Measurements from ENCODE around the gene C1orf35. TPM values are rescaled to one million over a fixed set of nuclear protein-coding genes. Genes with fewer than 3 reads are reported as not detected.

Gene C1orf35
- total and polyA plus RNA-seq, 2 experiments from 2014 or later: 14.0 to 67.6 TPM

DNA sequence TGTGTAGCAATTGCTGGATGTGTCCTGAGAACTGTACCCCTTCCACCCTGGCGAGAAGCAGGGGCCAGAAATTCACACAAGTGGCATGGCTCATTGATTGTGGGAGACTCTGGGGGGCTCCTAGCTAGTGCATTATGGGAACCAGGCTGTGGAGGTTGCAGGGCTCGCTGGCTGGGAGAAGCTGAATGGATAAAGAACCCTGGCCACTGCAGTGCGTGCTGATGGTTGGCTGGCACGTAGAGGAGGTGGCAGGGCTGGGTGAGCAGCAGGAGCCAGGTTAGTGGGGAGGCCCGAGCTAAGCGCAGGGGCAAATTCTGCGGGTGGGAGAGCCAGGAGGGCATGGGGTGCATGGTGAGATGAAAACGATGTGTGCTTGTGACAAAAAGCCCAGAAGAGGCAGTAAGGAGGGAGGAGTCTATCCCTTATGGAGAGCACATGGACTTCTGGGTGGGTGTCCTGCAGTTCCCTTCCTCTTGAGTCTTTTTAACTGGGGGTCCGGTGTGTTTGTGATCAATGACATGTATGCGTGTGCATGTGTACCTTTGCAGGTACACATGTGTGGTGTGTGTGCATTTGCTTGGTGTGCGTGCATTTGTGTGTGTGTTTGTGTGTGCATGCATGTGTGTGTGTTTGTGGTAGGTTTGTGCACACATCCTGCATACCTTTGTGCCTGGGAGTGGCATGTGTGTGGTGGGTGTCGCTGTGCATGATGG, 40.5 kb upstream of the C1orf35 start:
- DNase-seq (ENCODE audit: low spot score) (no peak), ATAC-seq (no peak)
- Histone ChIP-seq H4K20me1 (replicated peaks; ENCODE audit: insufficient read depth) (no peaks in the 10 kb centered on the region), H3K27me3 (ENCODE audit: insufficient read depth) (no peaks in the 10 kb centered on the region), H2AFZ (no peak overlapping the region), H3F3A (replicated peaks; ENCODE audit: low read depth) (no peaks in the 10 kb centered on the region), H3K27ac (ENCODE audit: low read depth) (no peak overlapping the region), H3K36me3 (ENCODE audit: insufficient read depth) (no peaks in the 10 kb centered on the region), H3K4me3 (no peak overlapping the region), H3K4me1 (ENCODE audit: insufficient read depth) (peaks cover 5% of the 10 kb centered on the region; the same call in 1 of the 2 replicates), H3K4me2 (no peak overlapping the region), H3K9me2 (ENCODE audit: insufficient read depth) (no peaks in the 10 kb centered on the region), H3K79me2 (replicated peaks; ENCODE audit: insufficient read depth) (peaks cover 34% of the 10 kb centered on the region)
- peaks cover 2% of the 10 kb centered on the region; the same call in 1 of the 3 replicates for H3K4me1 Mint-ChIP-seq
- H3K27me3 Mint-ChIP-seq (ENCODE audit: insufficient read depth, low read depth, poor library complexity): peaks cover 13% of the 10 kb centered on the region
- no peaks in the 10 kb centered on the region; the same call in 1 of the 3 replicates for H3K36me3 Mint-ChIP-seq (ENCODE audit: low read depth)
- TF ChIP-seq STAT1 (IDR thresholded peaks at IDR 0.05; ENCODE audit: unreplicated experiment) (no peak), JUNB (IDR thresholded peaks at IDR 0.05; ENCODE audit: unreplicated experiment) (no peak), CREB1 (CRISPR knock-in tag; IDR thresholded peaks at IDR 0.05; ENCODE audit: low read depth) (no peak), POLR2AphosphoS5 (IDR thresholded peaks at IDR 0.05; ENCODE audit: low read depth) (no peak), NANOG (IDR thresholded peaks at IDR 0.05; ENCODE audit: borderline replicate concordance) (no peak), EZH2 (IDR thresholded peaks at IDR 0.05; ENCODE audit: low read depth, unreplicated experiment) (no peak), ZNF331 (CRISPR knock-in tag; IDR thresholded peaks at IDR 0.05; ENCODE audit: low read depth) (no peak), EZH2phosphoT487 (IDR thresholded peaks at IDR 0.05; ENCODE audit: unreplicated experiment) (no peak), ZNF114 (CRISPR knock-in tag; IDR thresholded peaks at IDR 0.05) (no peak)
- TF ChIP-seq, protein P1, sequence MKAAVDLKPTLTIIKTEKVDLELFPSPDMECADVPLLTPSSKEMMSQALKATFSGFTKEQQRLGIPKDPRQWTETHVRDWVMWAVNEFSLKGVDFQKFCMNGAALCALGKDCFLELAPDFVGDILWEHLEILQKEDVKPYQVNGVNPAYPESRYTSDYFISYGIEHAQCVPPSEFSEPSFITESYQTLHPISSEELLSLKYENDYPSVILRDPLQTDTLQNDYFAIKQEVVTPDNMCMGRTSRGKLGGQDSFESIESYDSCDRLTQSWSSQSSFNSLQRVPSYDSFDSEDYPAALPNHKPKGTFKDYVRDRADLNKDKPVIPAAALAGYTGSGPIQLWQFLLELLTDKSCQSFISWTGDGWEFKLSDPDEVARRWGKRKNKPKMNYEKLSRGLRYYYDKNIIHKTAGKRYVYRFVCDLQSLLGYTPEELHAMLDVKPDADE (IDR thresholded peaks at IDR 0.05): no peak
- TF ChIP-seq, protein P2, sequence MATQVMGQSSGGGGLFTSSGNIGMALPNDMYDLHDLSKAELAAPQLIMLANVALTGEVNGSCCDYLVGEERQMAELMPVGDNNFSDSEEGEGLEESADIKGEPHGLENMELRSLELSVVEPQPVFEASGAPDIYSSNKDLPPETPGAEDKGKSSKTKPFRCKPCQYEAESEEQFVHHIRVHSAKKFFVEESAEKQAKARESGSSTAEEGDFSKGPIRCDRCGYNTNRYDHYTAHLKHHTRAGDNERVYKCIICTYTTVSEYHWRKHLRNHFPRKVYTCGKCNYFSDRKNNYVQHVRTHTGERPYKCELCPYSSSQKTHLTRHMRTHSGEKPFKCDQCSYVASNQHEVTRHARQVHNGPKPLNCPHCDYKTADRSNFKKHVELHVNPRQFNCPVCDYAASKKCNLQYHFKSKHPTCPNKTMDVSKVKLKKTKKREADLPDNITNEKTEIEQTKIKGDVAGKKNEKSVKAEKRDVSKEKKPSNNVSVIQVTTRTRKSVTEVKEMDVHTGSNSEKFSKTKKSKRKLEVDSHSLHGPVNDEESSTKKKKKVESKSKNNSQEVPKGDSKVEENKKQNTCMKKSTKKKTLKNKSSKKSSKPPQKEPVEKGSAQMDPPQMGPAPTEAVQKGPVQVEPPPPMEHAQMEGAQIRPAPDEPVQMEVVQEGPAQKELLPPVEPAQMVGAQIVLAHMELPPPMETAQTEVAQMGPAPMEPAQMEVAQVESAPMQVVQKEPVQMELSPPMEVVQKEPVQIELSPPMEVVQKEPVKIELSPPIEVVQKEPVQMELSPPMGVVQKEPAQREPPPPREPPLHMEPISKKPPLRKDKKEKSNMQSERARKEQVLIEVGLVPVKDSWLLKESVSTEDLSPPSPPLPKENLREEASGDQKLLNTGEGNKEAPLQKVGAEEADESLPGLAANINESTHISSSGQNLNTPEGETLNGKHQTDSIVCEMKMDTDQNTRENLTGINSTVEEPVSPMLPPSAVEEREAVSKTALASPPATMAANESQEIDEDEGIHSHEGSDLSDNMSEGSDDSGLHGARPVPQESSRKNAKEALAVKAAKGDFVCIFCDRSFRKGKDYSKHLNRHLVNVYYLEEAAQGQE (IDR thresholded peaks at IDR 0.05; ENCODE audit: unreplicated experiment): no peak
- TF ChIP-seq, protein P3, sequence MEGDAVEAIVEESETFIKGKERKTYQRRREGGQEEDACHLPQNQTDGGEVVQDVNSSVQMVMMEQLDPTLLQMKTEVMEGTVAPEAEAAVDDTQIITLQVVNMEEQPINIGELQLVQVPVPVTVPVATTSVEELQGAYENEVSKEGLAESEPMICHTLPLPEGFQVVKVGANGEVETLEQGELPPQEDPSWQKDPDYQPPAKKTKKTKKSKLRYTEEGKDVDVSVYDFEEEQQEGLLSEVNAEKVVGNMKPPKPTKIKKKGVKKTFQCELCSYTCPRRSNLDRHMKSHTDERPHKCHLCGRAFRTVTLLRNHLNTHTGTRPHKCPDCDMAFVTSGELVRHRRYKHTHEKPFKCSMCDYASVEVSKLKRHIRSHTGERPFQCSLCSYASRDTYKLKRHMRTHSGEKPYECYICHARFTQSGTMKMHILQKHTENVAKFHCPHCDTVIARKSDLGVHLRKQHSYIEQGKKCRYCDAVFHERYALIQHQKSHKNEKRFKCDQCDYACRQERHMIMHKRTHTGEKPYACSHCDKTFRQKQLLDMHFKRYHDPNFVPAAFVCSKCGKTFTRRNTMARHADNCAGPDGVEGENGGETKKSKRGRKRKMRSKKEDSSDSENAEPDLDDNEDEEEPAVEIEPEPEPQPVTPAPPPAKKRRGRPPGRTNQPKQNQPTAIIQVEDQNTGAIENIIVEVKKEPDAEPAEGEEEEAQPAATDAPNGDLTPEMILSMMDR (conservative IDR thresholded peaks at IDR 0.05; ENCODE audit: low read depth in 2 of 2): no peak
- TF ChIP-seq, protein P4, sequence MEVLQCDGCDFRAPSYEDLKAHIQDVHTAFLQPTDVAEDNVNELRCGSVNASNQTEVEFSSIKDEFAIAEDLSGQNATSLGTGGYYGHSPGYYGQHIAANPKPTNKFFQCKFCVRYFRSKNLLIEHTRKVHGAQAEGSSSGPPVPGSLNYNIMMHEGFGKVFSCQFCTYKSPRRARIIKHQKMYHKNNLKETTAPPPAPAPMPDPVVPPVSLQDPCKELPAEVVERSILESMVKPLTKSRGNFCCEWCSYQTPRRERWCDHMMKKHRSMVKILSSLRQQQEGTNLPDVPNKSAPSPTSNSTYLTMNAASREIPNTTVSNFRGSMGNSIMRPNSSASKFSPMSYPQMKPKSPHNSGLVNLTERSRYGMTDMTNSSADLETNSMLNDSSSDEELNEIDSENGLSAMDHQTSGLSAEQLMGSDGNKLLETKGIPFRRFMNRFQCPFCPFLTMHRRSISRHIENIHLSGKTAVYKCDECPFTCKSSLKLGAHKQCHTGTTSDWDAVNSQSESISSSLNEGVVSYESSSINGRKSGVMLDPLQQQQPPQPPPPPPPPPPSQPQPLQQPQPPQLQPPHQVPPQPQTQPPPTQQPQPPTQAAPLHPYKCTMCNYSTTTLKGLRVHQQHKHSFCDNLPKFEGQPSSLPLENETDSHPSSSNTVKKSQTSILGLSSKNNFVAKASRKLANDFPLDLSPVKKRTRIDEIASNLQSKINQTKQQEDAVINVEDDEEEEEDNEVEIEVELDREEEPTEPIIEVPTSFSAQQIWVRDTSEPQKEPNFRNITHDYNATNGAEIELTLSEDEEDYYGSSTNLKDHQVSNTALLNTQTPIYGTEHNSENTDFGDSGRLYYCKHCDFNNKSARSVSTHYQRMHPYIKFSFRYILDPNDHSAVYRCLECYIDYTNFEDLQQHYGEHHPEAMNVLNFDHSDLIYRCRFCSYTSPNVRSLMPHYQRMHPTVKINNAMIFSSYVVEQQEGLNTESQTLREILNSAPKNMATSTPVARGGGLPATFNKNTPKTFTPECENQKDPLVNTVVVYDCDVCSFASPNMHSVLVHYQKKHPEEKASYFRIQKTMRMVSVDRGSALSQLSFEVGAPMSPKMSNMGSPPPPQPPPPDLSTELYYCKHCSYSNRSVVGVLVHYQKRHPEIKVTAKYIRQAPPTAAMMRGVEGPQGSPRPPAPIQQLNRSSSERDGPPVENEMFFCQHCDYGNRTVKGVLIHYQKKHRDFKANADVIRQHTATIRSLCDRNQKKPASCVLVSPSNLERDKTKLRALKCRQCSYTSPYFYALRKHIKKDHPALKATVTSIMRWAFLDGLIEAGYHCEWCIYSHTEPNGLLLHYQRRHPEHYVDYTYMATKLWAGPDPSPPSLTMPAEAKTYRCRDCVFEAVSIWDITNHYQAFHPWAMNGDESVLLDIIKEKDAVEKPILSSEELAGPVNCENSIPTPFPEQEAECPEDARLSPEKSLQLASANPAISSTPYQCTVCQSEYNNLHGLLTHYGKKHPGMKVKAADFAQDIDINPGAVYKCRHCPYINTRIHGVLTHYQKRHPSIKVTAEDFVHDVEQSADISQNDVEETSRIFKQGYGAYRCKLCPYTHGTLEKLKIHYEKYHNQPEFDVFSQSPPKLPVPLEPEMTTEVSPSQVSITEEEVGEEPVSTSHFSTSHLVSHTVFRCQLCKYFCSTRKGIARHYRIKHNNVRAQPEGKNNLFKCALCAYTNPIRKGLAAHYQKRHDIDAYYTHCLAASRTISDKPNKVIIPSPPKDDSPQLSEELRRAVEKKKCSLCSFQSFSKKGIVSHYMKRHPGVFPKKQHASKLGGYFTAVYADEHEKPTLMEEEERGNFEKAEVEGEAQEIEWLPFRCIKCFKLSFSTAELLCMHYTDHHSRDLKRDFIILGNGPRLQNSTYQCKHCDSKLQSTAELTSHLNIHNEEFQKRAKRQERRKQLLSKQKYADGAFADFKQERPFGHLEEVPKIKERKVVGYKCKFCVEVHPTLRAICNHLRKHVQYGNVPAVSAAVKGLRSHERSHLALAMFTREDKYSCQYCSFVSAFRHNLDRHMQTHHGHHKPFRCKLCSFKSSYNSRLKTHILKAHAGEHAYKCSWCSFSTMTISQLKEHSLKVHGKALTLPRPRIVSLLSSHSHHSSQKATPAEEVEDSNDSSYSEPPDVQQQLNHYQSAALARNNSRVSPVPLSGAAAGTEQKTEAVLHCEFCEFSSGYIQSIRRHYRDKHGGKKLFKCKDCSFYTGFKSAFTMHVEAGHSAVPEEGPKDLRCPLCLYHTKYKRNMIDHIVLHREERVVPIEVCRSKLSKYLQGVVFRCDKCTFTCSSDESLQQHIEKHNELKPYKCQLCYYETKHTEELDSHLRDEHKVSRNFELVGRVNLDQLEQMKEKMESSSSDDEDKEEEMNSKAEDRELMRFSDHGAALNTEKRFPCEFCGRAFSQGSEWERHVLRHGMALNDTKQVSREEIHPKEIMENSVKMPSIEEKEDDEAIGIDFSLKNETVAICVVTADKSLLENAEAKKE (CRISPR knock-in tag; IDR thresholded peaks at IDR 0.05): no peak
- H3K9me3 Mint-ChIP-seq: no peaks in the 10 kb centered on the region; the same call in 2 of the 3 replicates
- H3K27ac Mint-ChIP-seq: no peak overlapping the region
- no peak overlapping the region; the same call in 1 of the 3 replicates for H3K4me3 Mint-ChIP-seq
